Inflammatory macrophage treated with lipopolysaccharide for 4 hours (primary cell): ENCODE data around the gene KLKB1.
"Not testable (repeated sequence)": the region's sequence is repeated elsewhere in the genome, so short reads cannot be mapped to it uniquely, and the experiment has no call there.

ENCODE experiments used
- DNase-seq: peaks from one replicate; pipeline ENCODE4 v3.0.0-alpha.2; 2020

KLKB1 gene

GRCh38 chr4:186265683-186266652 lies 38.7 kb downstream of the KLKB1 start, which contains the start of gene F11:
TSS of gene F11 (plus strand) at chr4:186266189. CDS start at chr4:186267137, 948 bp downstream.
- no peak for DNase-seq

DNA sequence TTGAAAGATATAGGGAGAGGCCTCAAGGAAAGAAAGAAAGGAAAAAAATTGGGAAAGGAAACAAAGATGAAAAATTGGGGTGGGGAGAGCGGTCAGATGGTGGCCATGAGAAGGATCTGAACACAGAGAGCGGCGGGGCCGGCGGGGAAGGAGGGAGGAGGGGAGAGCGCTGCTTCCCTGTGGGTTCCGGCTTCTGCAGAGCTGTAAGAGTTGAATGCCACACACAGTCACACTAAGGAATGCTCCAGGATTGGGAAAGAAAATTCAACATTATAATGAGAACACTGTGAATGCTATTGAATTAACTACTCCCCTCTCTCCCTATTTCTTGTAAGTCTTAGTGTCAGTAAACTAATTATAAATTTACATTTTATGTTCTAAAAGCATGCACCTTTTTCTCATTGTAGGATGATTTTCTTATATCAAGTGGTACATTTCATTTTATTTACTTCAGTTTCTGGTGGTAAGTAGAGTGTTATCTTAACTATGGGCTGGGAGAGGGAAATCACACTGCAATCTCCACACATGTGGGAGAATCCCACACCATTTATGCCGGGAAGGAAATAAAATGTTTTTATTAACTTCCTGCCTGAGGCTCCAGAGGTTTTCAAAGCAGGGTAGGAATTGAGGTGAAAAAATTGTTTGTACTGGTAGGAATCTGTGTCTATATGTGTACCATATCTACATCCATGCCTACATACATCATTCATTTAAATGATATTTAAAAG lies 39.6 kb downstream of the KLKB1 start:
- DNase-seq: no peak

DNA sequence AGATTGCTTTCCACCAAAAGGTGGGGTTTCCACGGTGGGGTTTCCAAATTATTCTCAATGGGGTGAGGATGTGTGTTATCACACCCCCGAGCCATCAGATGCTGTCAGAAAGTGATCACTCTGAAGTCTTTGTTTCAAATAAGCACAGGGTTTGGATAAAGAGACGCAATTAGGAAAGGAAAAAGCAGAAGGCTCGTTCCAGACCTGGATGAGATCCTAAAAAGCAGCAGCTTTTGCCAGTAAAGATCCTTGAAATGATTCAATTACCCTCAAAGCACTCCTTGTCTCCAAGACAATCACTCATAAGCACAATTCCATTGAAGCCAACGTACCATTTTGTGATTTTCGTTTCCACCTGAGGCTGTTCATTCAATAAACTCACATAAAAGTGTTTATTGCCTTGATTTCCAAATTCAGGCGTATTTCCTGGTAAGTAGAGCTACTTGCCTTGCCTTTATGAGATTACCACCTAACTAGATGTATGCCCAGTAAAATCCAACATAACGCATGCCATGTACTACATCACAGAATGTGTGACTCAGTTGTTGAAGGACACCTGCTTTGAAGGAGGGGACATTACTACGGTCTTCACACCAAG lies 43.9 kb downstream of the KLKB1 start:
- DNase-seq: no peak

- no peak for DNase-seq
These were observed 45.5 kb downstream of the KLKB1 start for GRCh38 chr4:186272699-186273391.

DNA sequence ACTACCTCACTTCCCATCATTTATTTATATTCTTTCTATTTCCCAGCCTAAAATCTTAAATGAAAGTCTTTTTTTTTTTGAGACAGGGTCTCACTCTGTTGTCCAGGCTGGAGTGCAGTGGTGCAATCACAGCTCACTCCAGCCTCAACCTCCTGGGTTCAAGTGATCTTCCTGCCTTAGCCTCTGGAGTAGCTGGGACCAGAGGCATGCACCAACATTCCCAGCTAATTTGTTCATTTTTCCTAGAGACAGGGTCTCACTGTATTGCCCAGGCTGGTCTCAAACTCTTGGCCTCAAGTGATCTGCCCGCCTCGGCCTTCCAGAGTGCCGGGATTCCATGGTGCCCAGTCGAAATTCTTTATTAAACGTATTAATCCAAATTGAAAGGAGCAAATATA lies 46.1 kb downstream of the KLKB1 start:
- DNase-seq: not testable (repeated sequence)

- DNase-seq: no peak
These were observed 56.0 kb downstream of the KLKB1 start for GRCh38 chr4:186283311-186283710.

DNA sequence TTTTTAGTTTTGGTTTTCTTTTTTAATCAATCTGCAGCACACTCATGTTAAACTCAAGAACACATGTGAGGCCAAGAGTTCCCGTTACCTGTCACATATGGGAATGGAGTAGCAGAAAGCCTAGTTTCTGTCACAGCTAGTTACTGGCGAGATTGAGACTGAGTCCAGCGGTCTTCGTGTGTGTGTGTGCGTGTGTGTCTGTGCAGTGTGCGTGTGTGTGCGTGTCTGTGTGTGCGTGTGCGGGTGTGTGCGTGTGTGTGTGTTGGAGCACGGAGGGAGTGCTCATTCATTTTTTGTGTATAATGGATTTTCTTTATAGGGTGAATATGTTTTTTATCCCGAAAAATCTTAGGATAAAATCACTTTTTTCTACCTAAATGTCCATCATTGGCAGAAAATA lies 57.8 kb downstream of the KLKB1 start:
- DNase-seq: no peak

GRCh38 chr4:186286581-186286980 lies 59.3 kb downstream of the KLKB1 start:
- no peak for DNase-seq

DNA sequence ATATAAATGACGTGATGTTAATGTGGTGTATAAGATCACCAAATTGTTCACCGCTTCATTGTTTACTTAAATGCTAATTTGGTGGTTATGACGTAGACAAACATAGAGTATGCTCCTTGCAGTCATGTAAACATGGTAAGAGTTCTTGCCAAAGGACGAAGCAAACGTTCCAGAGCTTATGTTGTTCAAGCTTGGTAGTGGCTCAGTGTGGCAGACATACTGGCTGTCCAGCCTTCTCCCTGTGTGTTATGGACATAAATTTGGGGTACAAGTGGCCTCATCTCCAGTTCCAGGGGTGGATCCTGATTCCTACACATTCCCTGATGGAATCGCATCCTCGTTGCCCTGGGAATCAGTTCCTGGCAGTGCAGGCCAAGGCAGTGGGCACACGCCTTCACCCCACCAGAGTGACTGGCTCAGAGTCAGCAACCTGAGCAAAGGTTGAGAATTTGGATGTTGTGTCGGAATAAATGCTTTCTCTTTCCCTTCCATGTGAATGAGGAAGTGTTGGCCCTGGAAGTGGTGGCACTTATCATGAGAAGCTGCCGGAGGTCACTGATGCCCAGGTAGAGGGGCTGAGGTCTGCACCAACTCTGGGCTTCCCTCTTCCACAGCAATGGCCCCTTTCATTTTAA lies 64.1 kb downstream of the KLKB1 start:
- DNase-seq: no peak

DNA sequence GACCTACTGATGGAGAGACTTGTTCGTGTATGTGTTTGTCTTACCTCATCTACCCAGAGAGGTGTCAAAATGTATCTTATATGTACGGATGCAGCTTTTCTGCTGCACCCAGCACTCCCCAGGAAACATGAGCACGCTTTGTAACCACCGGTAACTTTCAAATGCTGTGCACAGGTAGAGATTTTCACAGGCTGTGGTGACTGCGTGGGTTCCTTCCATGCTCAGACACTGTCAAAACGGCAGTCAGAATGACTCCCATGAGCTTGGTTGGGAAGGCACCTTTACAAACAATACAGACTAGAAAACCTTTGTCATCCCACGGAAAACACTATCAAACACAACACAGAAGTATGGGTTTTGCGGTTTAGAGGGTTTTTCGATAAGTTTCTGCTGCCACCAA lies 66.9 kb downstream of the KLKB1 start:
- DNase-seq: no peak

DNA sequence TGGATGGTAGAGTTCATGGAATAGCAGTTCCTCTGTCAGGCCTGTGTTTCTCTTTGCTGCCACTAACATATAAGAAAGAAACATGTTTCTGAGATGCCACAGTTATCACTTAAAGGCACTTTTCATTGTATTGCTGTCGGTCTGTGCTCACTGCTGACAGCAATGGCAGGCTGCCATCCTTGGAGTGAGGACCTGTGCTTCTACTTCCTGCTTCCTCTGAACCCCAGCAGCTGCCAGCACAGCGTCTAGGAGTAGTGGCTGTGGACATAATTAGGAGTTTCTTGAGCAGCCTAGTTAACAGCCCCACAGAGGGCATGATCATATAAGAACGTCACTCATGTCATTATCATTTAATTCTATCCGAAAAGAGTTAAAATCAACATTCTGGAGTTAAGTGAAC lies 69.2 kb downstream of the KLKB1 start:
- no peak for DNase-seq

- peak; percentile 19 for DNase-seq
These were observed 69.8 kb downstream of the KLKB1 start for GRCh38 chr4:186297013-186297645.

- no peak for DNase-seq
These were observed 70.8 kb downstream of the KLKB1 start for GRCh38 chr4:186298031-186298647.

DNA sequence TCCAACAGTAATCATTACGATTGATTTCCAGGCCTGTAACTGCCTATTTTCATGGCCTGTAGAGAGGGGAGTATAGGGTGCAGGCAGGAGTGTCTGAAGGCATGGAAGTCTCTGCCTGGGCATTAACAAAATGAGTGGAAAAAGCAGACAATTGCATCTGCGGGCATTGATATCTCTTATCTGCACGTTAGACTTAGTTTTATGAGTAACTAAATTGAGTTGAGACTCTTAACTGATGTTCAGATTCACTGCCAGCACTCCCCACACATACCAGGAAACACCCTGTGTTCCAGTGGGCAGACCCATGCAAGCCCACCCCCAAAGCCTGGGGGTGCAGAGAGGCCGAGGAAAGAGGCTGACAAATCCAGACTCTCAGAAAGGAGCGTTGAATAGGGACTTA lies 72.0 kb downstream of the KLKB1 start:
- DNase-seq: no peak

DNA sequence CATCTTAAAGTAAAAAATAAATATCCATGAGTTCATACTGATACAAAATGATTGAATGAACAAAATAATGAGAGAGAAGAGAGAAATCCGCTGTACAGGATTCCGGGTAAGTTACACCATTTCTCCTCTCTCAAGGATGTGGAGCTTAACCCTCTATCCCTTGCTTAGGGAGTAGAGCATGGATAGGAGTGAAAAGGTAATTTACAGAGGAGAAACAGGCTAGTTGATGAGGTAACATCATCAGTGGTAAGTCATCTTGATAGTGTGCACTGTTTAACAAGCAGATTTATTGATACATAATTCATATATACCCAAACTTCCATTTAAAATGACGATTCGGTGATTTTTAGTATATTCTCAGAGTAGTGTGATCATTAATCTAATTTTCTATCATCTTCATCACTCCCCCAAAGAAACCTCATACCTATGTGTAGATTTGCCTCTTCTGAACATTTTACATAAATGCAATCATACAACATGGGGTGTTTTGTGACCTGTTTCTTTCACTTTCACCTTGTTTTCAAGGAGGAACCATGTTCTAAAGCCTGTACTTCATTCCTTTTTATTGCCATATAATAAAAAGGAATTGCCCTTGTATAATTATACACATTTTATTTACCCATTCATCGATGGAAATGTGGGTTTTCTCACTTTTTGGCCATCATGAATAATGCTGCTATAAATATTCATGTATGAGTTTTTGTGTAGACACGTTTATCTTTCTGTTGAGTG lies 73.5 kb downstream of the KLKB1 start:
- no peak for DNase-seq

- no peak for DNase-seq
These were observed 76.9 kb downstream of the KLKB1 start for GRCh38 chr4:186304216-186304615.

DNA sequence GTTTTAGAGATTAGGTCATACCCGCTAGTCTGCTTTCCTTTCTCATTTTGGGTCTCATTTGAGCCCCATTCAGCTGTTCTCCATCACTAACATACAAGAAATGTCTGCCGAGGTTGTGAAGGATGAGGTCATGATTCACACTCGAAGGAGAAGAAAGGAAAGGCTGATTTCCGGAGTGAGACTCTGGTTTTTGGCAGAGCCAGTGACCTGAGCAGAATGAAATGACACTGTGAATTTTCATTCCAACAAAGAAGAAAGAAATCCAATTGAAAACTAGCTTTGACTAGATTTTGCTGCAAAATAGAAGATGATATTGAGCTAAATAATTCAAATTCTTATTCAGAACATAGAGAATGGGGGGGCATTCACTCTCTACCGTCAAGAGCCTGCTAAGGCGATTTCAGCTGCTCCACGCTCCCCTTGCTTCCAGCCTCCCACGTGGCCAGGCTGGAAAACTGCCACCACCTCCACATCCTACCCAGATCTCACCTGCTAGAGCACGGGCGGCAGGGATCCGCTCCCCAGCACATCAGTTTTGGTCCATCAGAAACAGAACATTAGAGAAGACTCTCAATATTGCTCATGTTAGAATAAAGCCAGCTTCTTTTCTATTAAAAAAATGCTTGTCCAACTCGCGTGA lies 77.7 kb downstream of the KLKB1 start:
- no peak for DNase-seq

DNA sequence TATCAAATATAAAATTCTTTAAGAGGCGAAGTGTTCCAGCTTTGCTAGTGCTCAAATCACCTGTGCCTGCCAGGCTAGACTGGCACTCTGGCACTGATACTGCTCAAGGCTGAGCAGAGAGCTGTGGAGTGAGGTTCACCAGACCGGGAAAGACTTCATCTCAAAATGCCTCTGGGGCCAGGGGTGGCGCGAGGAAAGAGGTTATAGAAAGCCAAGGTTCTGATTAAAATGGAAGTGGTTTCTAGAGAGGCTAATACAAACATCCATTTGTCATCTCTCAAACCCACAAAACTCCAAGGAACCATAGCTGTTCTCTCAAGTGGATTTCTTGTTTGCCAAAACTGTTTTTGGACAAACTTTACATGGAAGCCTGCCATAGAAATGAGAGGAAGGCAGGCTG lies 80.2 kb downstream of the KLKB1 start:
- no peak for DNase-seq

DNA sequence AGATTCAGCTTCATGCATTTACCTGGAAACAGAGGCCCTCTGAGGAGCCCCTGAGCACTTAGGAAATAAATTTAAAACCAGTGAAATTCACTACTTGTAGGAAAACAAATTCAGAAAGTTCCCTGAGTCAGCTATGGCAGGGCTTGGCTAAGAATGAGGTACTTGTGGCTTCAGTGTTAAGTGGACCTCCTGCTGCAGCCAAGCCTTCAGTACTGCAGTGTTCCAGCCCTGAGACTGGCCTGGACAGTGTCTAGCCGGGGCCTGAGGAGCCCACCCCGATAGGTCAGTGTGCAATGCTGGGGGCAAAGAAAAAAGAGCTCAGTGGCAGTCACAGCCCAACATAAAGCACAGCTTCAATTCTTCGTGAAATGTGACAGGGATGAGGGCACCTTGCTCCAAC lies 80.6 kb downstream of the KLKB1 start:
- no peak for DNase-seq
